Thymus (tissue), 11 donors: ENCODE data around the gene FGD4. TPM values are rescaled to one million over a fixed set of nuclear protein-coding genes. Genes with fewer than 3 reads are reported as not detected.
"Not testable (repeated sequence)": the region's sequence is repeated elsewhere in the genome, so short reads cannot be mapped to it uniquely, and the experiment has no call there.

Source experiments
- DNase-seq, 9 donors: peaks; one replicate each; pipeline ENCODE4 v3.0.0-alpha.2; 2013; ENCODE audit warnings: low spot score in 9 of 9, low read depth in 6 of 9, missing footprints in 1 of 9
- H3K27ac ChIP-seq, 2 donors: one replicate each; pipeline ENCODE4 v1.5.1; 2013; ENCODE audit warnings: control low read depth in 1 of 2, low read depth in 1 of 2, low read length in 1 of 2, mild to moderate bottlenecking in 1 of 2, moderate library complexity in 1 of 2
- H3K27me3 ChIP-seq, 2 donors: one replicate each; pipeline ENCODE4 v1.5.1; 2013; ENCODE audit warnings: low read length in 1 of 2; ENCODE audit not compliant: control insufficient read depth in 2 of 2, insufficient read depth in 1 of 2
- H3K36me3 ChIP-seq, 2 donors: one replicate each; pipeline ENCODE4 v1.5.1; 2013; ENCODE audit warnings: low read length in 1 of 2, mild to moderate bottlenecking in 1 of 2, moderate library complexity in 1 of 2; ENCODE audit not compliant: control insufficient read depth in 2 of 2, insufficient read depth in 2 of 2
- H3K4me1 ChIP-seq, 2 donors: one replicate each; pipeline ENCODE4 v1.5.1; 2013; ENCODE audit warnings: low read length in 2 of 2; ENCODE audit not compliant: control insufficient read depth in 2 of 2, insufficient read depth in 2 of 2
- H3K4me3 ChIP-seq, 2 donors: one replicate each; pipeline ENCODE4 v1.5.1; 2013; ENCODE audit warnings: low read length in 2 of 2, control low read depth in 1 of 2, mild to moderate bottlenecking in 1 of 2
- H3K9me3 ChIP-seq, 2 donors: one replicate each; pipeline ENCODE4 v1.5.1; 2013; ENCODE audit warnings: low read length in 1 of 2, mild to moderate bottlenecking in 1 of 2; ENCODE audit not compliant: control insufficient read depth in 2 of 2, insufficient read depth in 1 of 2
- WGBS: extraction: QIAGEN DNeasy Blood & Tissue Kit; methylation state at CpG from one replicate; pipeline ENCODE4 v1.1.7; 2013; 5-methylcytosine and 5-hydroxymethylcytosine counted together
- polyA plus RNA-seq: library from polyadenylated mRNA; stranded (reverse); fragments of 200-250 nt; gene quantifications from one replicate; pipeline ENCODE4 v1.2.3, GENCODE V29; 2013
- total RNA-seq: library from RNA; stranded (reverse); fragments of 120-200 nt; gene quantifications from one replicate; pipeline ENCODE4 v1.2.4, GENCODE V29; 2013
- donor health status: healthy.

Gene FGD4
- total and polyA plus RNA-seq, 2 donors = 3.3 to 3.6 TPM

DNA sequence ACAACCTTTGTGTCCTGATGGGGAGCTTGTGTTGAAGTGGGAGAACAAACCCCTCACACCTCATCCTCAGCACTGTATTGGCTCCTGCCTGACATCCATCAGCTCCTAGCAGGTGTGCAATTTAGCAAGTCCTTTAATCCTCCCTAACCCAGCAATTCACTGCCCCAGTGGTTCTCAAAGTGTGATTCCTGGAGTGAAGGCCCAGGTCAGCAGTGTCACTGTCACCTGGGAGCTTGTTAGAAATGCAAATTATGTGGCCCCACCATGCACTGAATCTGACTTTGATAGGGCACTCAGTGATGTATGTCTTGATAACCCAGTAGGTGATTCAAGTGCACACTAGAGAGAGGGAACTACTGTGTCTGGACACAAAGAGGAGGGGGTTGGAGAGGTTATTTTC, 133.6 kb downstream of the FGD4 start:
- H3K4me3 ChIP-seq = no peak overlapping the region
- no peaks in the 10 kb centered on the region for H3K27me3 ChIP-seq
- no peaks in the 10 kb centered on the region for H3K9me3 ChIP-seq
- H3K36me3 ChIP-seq = no peaks in the 10 kb centered on the region
- no peak for DNase-seq
- H3K27ac ChIP-seq = no peak overlapping the region
- H3K4me1 ChIP-seq = peaks cover 3 to 13% of the 10 kb centered on the region in 2 donors

GRCh38 chr12:32533506-32533905, 134.1 kb downstream of the FGD4 start:
- H3K4me1 ChIP-seq = peaks cover 3 to 12% of the 10 kb centered on the region in 2 donors

GRCh38 chr12:32533971-32534590, 134.7 kb downstream of the FGD4 start:
- peaks cover 3 to 12% of the 10 kb centered on the region in 2 donors for H3K4me1 ChIP-seq

More at GRCh38 chr12:32533506-32533905, 134.1 kb downstream of the FGD4 start:
- not testable (repeated sequence) for H3K27me3 ChIP-seq, H3K27ac ChIP-seq, H3K9me3 ChIP-seq, H3K4me3 ChIP-seq, DNase-seq, H3K36me3 ChIP-seq
- WGBS = 97% methylated on average over 10 of the region's 10 CpGs

DNA sequence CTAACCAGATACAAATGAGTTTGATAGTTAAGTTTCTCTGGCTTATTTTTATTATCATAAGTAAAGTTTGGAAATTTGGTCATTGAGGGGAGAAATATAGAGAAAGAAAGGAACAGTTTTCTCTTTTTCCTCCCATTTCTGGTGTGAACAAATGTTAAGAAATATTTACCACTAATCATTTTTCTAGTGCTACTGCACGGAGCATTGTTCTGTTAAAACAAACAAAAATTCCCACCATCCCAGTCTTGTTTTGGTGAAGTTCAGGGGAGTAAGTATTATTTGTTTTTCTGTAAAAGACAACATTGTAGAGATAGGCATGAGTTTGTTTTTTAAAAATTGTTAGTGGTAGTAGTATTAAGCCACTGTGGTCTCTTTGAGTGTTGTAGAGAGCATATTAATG, 135.3 kb downstream of the FGD4 start:
- WGBS = 63% methylated on average over 1 of the region's 1 CpG
- Histone ChIP-seq H3K27me3 (no peaks in the 10 kb centered on the region), H3K27ac (peak overlapping the region in 1 of 2 donors; percentile 64), H3K36me3 (no peaks in the 10 kb centered on the region), H3K4me1 (peaks cover 3 to 12% of the 10 kb centered on the region in 2 donors), H3K9me3 (no peaks in the 10 kb centered on the region), H3K4me3 (peak overlapping the region in 1 of 2 donors; percentile 14)
- no peak for DNase-seq

More at GRCh38 chr12:32533971-32534590, 134.7 kb downstream of the FGD4 start:
- WGBS = 37% methylated on average over 6 of the region's 6 CpGs
- DNase-seq = no peak
- Histone ChIP-seq H3K27me3 (no peaks in the 10 kb centered on the region), H3K4me3 (peak overlapping the region in 1 of 2 donors; percentile 14), H3K27ac (no peak overlapping the region), H3K9me3 (no peaks in the 10 kb centered on the region), H3K36me3 (no peaks in the 10 kb centered on the region)

DNA sequence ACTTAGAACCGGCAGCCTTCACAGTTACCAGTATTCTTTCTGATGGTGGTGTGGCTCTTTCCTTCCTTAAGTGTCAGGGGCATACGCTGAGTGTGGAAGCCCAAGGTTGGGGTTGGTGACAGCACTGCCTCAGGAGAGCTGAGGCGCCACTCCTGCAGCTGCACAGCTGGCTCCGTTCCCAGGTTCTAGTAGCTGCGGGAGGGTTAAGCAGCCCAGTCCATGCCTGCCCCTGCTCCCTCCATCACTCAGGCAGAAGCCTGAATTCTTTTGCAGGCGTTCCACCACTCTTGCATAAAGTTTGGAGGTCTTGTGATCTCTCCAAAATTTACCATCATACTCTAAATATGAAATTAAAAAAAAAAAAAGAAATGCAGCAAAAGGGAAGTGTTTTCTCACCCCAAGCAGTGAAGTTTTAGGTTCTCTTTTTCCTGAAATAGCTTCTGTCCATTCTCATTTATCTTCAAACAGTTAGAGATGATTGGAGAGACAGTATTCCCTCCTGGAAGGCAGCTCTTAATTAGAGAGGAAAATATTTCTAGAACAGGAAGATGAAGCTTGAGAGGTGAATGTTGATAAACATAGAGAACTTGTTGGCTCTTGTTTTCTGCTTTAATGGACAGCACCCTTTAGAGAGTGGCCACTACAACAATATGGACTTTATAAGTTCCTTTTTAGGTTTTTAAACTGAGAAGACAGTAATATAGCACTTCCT, 136.1 kb downstream of the FGD4 start:
- Histone ChIP-seq H3K4me1 (peaks cover 3 to 12% of the 10 kb centered on the region in 2 donors), H3K27me3 (no peaks in the 10 kb centered on the region), H3K4me3 (no peak overlapping the region), H3K9me3 (no peaks in the 10 kb centered on the region), H3K36me3 (no peaks in the 10 kb centered on the region), H3K27ac (peak overlapping the region; percentile 64 to 68)
- 4% methylated on average over 6 of the region's 6 CpGs for WGBS
- DNase-seq = peak in 8 of 9 donors; percentile 16 to 69 (median 34)

- peaks cover 3 to 12% of the 10 kb centered on the region in 2 donors for H3K4me1 ChIP-seq
- 63% methylated on average over 1 of the region's 1 CpG for WGBS
- no peaks in the 10 kb centered on the region for H3K9me3 ChIP-seq
- H3K27me3 ChIP-seq = no peaks in the 10 kb centered on the region
- no peak for DNase-seq
- H3K4me3 ChIP-seq = no peak overlapping the region
- no peaks in the 10 kb centered on the region for H3K36me3 ChIP-seq
- H3K27ac ChIP-seq = no peak overlapping the region
These were observed 136.6 kb downstream of the FGD4 start for GRCh38 chr12:32536000-32536345.

GRCh38 chr12:32541754-32542374, 142.5 kb downstream of the FGD4 start:
- Histone ChIP-seq H3K9me3 (no peaks in the 10 kb centered on the region), H3K27ac (no peak overlapping the region), H3K4me1 (no peaks in the 10 kb centered on the region), H3K36me3 (no peaks in the 10 kb centered on the region), H3K4me3 (no peak overlapping the region), H3K27me3 (no peaks in the 10 kb centered on the region)
- no peak for DNase-seq
- WGBS = 96% methylated on average over 3 of the region's 3 CpGs

DNA sequence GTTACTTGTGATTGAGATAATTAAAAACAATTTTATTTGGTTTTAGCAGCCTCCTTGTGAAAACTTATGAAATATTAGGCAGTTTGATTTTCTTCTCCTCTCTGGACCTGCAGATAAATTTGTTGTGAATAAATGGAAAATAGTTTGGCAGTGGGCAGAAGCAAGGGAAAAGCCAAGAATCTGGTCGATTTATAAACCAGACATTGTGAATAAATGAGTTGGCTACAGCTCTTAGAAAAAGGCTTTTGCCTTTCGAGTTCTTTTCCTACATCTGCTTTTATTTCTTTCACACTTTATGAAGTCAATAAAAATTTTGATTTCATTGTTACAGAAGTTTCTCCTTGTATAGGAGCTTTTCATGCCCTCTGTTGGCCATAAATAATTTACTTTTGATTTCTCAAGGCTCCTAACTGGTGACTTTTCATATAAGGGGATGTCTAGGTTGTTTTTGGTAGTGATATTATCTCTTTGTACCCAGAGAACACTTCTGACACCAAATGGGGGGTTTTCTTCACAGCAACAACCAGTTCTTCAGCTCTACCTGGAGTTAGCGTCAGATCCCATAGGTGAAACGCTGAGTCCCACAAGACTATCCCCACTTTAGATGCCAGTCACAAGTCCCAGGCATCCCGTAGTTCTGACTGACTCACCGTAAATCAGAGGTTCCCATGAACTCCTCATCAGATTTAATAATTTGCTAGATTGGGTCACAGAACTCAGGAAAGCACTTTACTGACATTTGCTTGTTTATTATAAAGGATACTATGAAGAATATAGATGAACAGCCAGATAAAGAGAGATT, 143.3 kb downstream of the FGD4 start:
- WGBS = 94% methylated on average over 6 of the region's 6 CpGs
- DNase-seq = no peak
- no peak overlapping the region for H3K27ac ChIP-seq
- H3K36me3 ChIP-seq = no peaks in the 10 kb centered on the region
- H3K4me1 ChIP-seq = no peaks in the 10 kb centered on the region
- H3K4me3 ChIP-seq = no peak overlapping the region
- H3K27me3 ChIP-seq = no peaks in the 10 kb centered on the region
- no peaks in the 10 kb centered on the region for H3K9me3 ChIP-seq

DNA sequence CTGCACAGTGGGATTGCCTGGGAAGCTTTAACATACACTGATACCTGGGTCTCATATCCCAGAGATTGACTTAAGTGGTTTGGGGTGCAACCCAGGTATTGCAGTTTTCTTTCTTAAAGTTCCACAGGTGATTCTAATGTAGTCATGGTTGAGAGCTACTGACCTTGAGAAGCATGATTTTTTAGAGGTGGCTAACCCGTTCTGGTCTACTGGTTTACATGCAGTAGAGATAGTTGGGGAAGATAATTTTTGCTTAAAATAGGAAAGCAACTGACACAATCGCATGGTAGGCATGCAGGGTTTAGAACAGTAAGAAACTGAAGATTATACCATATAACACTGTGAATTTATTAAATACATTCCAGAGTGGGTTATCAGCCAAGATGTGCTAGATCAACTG, 145.5 kb downstream of the FGD4 start:
- 94% methylated on average over 2 of the region's 2 CpGs for WGBS
- Histone ChIP-seq H3K4me1 (no peaks in the 10 kb centered on the region), H3K4me3 (no peak overlapping the region), H3K27ac (no peak overlapping the region), H3K36me3 (no peaks in the 10 kb centered on the region), H3K9me3 (no peaks in the 10 kb centered on the region), H3K27me3 (no peaks in the 10 kb centered on the region)
- no peak for DNase-seq
